GM18508 (cell line): ENCODE measurements around the gene SSTR5.

ENCODE experiments used
- ATAC-seq: cut with Tn5 transposase; IDR thresholded peaks from one replicate; pipeline ENCODE4 v1.9.1; 2021; ENCODE audit warnings: moderate number of reproducible peaks; ENCODE audit not compliant: insufficient read depth, unreplicated experiment

The SSTR5 gene

GRCh38 chr16:1053700-1054368 lies 18.7 kb upstream of the SSTR5 start:
- ATAC-seq, result no peak

- ATAC-seq, result no peak
Measured at GRCh38 chr16:1054660-1055556, 17.6 kb upstream of the SSTR5 start.

- no peak for ATAC-seq
Measured at GRCh38 chr16:1055557-1055924, 17.0 kb upstream of the SSTR5 start.

- no peak for ATAC-seq
Measured at GRCh38 chr16:1056196-1056595, 16.4 kb upstream of the SSTR5 start.

- no peak for ATAC-seq
Measured at GRCh38 chr16:1057252-1057932, 15.2 kb upstream of the SSTR5 start.

- no peak for ATAC-seq
Measured at GRCh38 chr16:1058216-1058615, 14.3 kb upstream of the SSTR5 start.

GRCh38 chr16:1059310-1059709 lies 13.2 kb upstream of the SSTR5 start:
- no peak for ATAC-seq

- ATAC-seq, result no peak
Measured at GRCh38 chr16:1060416-1061340, 11.9 kb upstream of the SSTR5 start.

GRCh38 chr16:1061769-1062505 lies 10.6 kb upstream of the SSTR5 start:
- no peak for ATAC-seq

- ATAC-seq, result no peak
Measured at GRCh38 chr16:1062895-1063294, 9.7 kb upstream of the SSTR5 start.

GRCh38 chr16:1063728-1064127 lies 8.8 kb upstream of the SSTR5 start:
- ATAC-seq, result no peak

GRCh38 chr16:1065469-1066128 lies 6.9 kb upstream of the SSTR5 start:
- no peak for ATAC-seq

GRCh38 chr16:1066584-1067172 lies 5.9 kb upstream of the SSTR5 start:
- ATAC-seq, result no peak

GRCh38 chr16:1067629-1068028 lies 4.9 kb upstream of the SSTR5 start:
- ATAC-seq, result no peak

GRCh38 chr16:1068451-1068850 lies 4.1 kb upstream of the SSTR5 start:
- no peak for ATAC-seq

- ATAC-seq, result no peak
Measured at GRCh38 chr16:1069154-1069553, 3.4 kb upstream of the SSTR5 start.

GRCh38 chr16:1070084-1070863 lies 2.3 kb upstream of the SSTR5 start:
- ATAC-seq, result no peak

GRCh38 chr16:1070864-1071408 lies 1.6 kb upstream of the SSTR5 start:
- no peak for ATAC-seq
